CD4-positive, alpha-beta T cell treated with Interferon alpha-2 for 1 hour (primary cell): ENCODE results near the gene PAM.

Experiments
- DNase-seq, 2 donors: peaks; one replicate each; pipeline ENCODE4 v3.0.0-alpha.2; 2020 to 2022

The PAM gene

DNA sequence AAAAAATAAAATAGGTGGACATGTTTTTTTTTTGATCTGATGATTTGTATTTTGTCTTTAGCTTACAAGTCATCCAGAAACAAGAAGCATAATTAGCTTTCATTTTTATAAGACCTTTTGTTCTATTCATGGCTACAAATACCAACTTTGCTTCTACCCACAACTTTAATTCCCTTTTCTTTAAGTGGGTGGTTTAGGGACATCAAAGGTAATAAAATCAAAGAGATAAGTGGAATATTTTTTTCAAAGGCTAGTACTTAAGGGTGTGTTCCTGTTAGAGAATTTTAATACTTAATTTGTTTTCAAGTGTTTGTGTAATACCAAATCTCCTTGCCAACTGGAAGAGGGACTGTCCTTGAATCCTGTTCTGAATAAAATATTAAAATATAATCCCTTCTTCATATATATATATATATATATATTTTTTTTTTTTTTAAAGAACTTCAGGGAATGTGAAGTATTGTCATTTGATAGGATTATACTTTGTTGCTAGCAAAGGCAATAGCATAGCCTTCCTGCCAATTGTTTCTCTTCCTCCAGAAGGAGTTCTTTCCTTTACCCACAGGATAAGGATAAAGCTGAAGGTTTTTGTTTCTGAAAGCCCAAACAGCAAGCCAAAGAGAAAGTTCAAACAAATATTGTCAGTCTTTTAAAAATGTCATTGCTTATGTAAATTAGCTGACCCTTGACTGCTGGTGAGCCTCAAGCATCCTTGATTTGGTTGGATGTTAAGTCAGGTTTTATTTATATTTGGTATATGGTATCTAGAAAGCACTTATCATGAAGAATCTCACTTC, 108.9 kb downstream of the PAM start:
- DNase-seq, result no peak

GRCh38 chr5:102865171-102865509, 110.0 kb downstream of the PAM start:
- no peak for DNase-seq

DNA sequence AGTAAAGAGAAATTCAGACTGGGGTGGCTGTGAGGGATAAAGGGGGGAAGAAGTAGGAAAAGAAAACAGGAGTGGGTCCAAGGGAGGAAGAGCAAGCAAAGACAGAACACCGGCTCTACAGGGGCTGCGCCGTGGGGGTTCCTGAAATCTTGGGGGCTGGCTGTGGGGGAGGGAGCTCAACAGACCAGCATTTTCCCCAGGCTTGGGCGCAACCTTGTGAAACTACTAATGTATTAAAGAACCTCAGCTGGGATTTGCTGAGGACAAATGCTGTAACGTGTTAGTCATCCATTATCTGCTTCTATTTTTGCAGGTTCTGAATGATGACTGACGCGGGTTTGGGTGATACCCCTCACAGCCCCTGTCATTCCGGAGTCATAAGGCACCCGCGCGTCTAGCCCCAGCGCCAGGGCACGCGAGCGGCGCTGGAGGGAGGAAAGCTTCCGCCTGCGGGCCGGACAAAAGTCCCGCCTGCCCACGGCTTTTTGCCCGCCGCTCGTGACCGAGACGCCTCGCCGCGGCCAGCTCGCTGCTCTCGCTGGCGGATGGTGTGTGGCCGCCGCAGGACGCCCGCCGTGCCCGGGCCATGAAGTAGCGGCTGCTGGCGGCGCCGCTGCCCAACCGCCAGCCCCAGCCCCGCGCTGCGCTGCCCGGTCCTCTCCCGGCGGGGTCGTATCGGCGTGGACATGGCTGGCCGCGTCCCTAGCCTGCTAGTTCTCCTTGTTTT, 110.6 kb downstream of the PAM start:
- DNase-seq, result peak; percentile 15 to 40

DNA sequence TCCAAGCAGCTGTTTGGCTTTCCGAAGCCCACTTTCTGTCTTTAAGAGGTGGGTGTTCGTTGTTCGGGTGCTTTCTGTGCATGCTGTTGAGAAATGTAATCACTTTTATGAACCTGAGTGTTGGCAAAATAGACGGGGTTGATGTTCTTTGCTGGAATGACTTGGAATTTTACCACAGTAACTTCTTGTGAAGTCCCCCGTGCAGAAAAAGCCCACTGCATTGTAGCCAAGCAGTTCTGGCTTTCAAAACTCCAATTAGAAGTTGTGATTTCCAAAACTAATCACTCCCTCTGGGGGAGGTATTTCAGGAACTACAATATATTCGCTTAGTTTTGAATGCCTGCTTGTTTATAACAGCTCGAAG, 111.1 kb downstream of the PAM start:
- no peak for DNase-seq

DNA sequence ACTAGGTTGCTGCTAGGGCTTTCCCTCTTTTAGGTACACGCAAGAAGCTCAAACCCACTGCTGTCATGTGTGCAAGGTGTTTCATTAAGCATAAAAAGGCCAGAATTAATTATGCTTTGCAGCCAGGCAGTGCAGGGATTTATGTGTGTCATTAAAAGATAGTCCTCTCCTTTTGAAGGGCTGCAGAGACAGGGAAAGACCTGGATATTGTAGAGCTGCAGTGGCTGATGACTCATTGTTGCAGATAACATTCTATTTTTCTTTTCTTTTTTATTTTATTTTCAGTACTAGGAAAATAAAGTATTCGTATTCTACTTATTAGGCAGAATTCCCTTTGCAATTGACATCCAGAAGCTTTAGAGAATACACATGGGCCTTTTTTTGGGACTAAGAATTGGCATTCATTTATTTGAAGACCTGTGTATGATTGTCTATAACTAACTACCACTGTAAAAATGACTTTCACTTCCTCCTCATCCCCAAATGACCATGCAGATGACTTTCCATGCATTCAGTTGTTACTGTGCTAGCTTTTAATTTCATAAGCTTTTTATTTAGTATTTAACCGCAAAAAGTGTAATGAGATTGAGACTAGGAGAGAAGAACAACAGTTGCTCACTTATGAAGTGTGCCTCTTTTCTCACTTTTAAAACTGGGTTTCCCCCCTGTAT, 113.0 kb downstream of the PAM start:
- no peak for DNase-seq

- no peak for DNase-seq
These were observed 114.1 kb downstream of the PAM start for GRCh38 chr5:102869230-102869629.

DNA sequence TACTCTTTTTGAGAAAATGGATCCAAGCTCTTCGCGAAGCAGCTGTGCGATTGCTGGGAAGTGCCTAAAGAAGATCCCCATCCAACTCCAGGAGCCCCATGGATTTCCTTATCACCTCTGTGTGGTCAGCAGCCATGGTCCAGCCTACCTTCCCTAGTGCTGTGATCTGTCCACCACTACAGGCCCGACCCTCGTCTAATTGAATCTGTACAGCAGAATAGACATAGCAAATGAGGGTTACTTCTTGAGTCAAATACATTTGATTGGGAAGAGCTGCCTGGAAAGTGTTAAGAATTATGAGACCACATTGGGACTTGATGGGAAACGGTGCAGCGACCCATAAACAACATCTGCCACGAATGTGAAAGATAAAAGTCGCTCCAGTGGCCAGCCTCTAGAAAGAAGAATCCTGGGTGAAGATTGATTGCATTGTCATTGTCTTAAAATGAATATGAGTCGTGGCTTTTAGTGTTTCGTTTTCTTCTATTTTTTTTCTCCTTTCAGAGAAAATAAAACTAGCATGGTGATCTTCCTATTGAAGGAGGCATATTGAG, 118.4 kb downstream of the PAM start:
- no peak for DNase-seq

DNA sequence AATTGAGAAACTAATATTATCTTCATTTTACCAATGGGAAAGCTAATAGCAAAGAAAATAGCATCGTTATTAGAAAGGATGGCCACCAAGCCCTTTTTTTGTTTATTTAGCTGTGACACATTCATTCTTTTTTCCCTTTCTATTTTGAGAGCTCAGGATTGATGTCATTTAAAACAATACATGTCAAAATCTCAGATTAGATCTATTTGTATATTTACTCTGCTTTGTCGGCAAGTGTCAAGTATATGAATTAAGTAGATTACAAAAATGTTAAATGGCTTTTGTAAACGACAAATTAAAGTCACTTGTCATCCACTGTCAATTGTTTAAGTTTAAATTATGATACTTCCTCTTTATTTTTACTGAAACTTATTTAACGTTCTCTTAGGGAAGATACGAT, 118.9 kb downstream of the PAM start:
- DNase-seq, result no peak

- no peak for DNase-seq
These were observed 120.6 kb downstream of the PAM start for GRCh38 chr5:102875721-102876123.

DNA sequence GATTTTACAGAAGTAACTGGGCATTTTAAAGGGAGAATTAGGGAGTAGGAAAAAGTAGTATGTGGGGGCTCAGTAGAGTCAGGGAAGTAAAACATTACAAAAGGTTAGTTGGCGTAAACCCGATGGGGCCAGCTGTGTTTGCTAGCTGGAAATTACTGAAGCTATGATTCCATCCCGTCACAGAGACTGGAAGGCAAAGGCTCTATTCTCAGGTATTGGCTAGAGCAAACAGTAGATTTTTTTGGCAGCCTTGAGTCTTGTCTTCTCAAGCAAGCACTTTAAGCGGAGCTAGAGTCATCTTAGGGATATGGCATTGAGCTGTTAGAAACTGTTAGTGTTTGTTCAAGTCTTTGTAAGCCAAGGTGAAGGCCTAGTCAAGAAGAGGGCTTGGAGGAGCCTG, 121.5 kb downstream of the PAM start:
- DNase-seq, result no peak

DNA sequence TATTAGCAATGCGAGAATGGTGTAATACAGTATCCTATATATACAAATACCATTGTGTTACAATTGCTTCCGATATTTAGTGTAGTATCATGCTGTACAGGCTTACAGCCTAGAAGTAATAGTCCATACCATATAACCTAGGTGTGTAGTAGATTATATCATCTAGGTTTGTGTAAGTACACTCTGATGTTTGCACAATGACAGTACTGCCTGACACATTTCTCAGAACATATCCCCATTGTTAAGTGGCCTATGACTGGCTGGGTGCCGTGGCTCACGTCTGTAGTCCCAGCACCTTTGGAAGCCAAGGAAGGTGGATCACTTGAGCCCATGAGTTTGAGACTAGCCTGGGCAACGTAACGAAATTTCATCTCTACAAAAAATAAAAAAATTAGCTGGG, 124.6 kb downstream of the PAM start:
- no peak for DNase-seq

DNA sequence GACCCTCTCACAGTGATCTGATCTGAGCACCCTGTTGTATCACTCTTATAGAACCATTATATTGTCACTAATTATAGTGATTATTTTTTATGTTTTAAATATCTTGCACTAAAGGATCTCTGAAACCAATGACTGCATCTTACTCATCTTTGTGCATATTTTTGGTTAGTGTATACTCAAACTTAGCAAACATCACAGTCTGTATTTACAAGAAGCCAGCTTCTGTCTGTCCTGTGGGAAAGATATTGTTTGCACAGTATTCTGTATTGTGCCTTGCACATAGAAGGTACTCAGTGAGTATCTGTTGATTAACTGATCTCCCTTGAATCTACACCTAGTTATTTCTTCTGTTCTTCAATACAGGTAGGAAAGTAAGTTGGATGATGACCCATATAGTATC, 131.5 kb downstream of the PAM start:
- no peak for DNase-seq

- DNase-seq, result peak in 1 of 2 donors; percentile 11
These were observed 133.4 kb downstream of the PAM start for GRCh38 chr5:102888483-102888882.

DNA sequence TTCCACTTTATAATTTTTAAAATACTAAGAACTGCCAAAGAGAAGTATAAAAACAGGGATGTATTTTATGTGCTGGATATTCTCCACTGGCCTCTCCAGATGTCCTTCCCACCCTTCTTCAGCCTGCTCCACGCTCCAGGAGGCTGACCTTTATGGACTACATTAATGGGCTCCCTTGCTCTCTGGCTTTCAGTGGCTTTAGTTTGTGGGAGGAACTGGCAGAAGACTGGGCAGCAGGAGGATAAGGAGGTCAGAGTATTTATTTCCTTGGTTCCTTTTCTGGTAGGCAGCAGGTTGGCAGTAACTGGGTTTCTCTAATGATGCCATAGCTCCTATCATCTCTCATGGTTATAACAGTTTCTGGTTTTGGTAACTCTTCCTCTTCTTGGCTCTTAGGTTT, 133.9 kb downstream of the PAM start:
- DNase-seq, result no peak

DNA sequence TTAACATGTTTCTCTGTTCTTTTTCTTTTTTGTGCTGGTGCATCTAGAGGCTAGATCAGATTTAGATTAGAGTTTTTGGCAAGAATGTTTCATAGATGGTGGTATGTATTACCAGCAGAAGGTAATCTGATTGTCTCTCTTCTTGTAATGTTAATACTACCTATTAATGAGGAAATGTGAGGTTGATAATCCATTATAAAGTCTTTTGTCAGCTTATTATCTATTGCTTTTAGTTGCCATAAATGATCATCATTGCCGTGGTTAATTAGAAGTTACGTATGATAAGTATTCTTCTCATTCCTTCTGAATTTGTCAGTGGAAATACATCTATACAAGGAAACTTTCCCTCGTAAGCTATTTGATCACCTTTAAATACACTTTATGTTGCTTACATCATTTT, 135.0 kb downstream of the PAM start:
- DNase-seq, result no peak

DNA sequence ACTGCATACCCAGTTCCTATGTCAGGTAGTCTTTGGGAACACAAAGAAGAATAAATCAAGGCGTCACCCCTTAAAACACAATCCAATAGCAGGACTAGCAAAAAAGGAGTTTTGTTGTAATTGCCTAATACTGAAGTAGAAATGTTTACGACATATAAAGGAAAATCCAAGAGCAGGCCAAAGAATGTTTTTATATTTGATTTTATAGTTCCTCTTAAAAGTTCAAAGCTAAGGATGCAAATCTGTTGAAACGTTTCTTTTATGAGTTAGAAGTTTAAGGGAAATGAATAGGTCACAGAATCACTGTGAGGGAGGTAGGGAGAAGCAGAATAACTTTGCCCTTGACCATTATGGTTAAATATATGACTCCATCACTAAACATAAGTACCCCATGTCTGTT, 136.1 kb downstream of the PAM start:
- DNase-seq, result no peak

- no peak for DNase-seq
These were observed 138.8 kb downstream of the PAM start for GRCh38 chr5:102893942-102894341.

GRCh38 chr5:102895234-102895633, 140.1 kb downstream of the PAM start:
- no peak for DNase-seq

DNA sequence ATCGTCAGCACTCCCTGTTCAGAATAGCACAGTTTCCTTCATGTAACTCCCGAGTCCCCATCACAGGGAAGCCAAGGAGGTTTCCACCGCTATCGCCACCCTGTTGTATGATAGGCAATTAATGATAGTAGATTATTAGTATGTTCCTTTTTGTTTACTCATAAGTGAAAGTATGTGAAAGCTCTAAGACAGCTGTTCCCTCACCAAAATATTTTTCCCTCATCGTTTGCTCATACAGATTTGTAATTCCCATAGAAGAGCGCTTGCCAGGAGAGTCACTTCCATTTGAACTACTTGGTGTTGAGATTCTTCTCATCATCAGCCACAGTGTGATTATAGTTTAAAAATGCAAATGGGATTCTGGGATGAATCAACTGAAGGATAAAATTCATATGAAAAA, 140.9 kb downstream of the PAM start:
- no peak for DNase-seq

GRCh38 chr5:102901424-102902134, 146.5 kb downstream of the PAM start:
- DNase-seq, result no peak

DNA sequence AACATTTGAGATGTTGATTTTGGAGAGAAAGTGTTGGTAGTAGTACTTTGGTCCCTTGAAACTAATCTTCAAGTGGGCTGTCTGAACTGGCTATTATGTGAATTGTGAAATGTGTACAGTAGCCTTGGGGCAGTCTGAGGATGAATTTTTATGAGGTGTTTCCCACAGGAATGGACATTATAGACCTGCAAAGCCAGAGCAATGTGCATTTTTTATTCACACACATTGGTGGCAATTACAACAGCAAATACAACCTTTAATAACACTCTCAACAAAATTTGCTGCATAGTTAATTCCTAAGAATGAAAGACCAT, 147.0 kb downstream of the PAM start:
- no peak for DNase-seq

GRCh38 chr5:102902647-102903046, 147.5 kb downstream of the PAM start:
- no peak for DNase-seq

- DNase-seq, result no peak
These were observed 148.2 kb downstream of the PAM start for GRCh38 chr5:102903074-102903871.
